ENCODE data around the gene NKX6-2.

DNA sequence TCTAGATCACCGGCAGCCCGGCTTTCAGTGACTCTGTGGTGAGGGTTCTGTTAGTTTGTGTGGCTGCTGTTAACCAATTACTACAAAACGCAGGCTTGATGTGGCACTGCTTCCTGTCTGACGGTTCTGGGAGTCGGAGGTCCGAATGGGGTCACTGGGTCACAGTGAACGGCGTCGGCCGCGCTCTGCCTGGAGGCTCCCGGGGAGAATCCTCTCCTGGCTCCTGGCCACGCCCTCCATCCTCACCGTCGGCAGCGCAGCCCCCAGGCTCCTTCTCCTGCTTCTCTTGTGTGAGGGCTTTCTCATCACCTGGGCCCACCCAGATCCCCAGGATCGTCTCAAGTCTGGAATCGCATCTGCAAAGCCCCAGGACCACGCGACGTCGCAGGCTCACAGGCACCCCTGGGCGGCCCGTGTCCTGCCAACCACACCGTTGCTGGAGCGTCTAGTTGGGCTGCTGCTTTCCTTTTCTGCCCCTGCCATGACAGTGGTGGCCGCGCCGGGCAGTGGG, 31.8 kb upstream of the NKX6-2 start:
- no peak for TF ChIP-seq POLR2AphosphoS5 (IDR thresholded peaks at IDR 0.05)
- TF ChIP-seq, protein P1, sequence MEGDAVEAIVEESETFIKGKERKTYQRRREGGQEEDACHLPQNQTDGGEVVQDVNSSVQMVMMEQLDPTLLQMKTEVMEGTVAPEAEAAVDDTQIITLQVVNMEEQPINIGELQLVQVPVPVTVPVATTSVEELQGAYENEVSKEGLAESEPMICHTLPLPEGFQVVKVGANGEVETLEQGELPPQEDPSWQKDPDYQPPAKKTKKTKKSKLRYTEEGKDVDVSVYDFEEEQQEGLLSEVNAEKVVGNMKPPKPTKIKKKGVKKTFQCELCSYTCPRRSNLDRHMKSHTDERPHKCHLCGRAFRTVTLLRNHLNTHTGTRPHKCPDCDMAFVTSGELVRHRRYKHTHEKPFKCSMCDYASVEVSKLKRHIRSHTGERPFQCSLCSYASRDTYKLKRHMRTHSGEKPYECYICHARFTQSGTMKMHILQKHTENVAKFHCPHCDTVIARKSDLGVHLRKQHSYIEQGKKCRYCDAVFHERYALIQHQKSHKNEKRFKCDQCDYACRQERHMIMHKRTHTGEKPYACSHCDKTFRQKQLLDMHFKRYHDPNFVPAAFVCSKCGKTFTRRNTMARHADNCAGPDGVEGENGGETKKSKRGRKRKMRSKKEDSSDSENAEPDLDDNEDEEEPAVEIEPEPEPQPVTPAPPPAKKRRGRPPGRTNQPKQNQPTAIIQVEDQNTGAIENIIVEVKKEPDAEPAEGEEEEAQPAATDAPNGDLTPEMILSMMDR (IDR thresholded peaks at IDR 0.05), result no peak

Measured in suprapubic skin (tissue), 3 donors.